GM12878 (cell line): ENCODE results near the gene MYT1. TPM values are rescaled to one million over a fixed set of nuclear protein-coding genes. Genes with fewer than 3 reads are reported as not detected.

ENCODE experiments used
- ATAC-seq: fragments of 200-7000 bp; cut with Tn5 transposase; 3 replicates; pipeline ENCODE4 v1.9.1; 2020; ENCODE audit warnings: mild to moderate bottlenecking, moderate library complexity
- BruUV-seq: library from RNA; stranded (reverse); fragments of 400-500 nt; replicated peaks from 2 replicates; lab custom pipeline; 2021; lab: Mats Ljungman, UMichigan
- CTCF ChIA-PET: fragments of 300-600 bp; sonication (Branson Sonifier 250); formaldehyde crosslinking; extraction: SDS; loops from one replicate; lab custom pipeline; 2021; ENCODE audit warnings: inconsistent platforms; lab: Yijun Ruan, JAX
- POLR2A ChIA-PET: fragments of 350-600 bp; formaldehyde crosslinking; extraction: SDS; loops from one replicate; lab custom pipeline; 2021; ENCODE audit warnings: inconsistent platforms; lab: Charles Lee
- RAD21 ChIA-PET: fragments of 300-600 bp; sonication (Branson Sonifier 250); formaldehyde crosslinking; loops from one replicate; lab custom pipeline; 2023; ENCODE audit warnings: antibody characterized with exemption; ENCODE audit not compliant: unreplicated experiment; lab: Charles Lee
- SMC1A ChIA-PET: fragments of 300-600 bp; sonication (Branson Sonifier 250); formaldehyde crosslinking; loops from one replicate; lab custom pipeline; 2023; ENCODE audit not compliant: unreplicated experiment, uncharacterized antibody; lab: Charles Lee
- DNase-seq: peaks from one replicate; pipeline ENCODE4 v3.0.0-alpha.2; 2011; ENCODE audit warnings: low read depth, low spot score
- FAIRE-seq: peaks from 3 replicates; lab custom pipeline; 2011; peaks lifted over from hg19 to GRCh38; lab: Jason Lieb, UNC
- H2AFZ ChIP-seq: 2 replicates; pipeline ENCODE4 v1.6.0; 2011; ENCODE audit warnings: low read depth, low read length, control low read depth; ENCODE audit not compliant: control insufficient read depth
- H3K27ac ChIP-seq: 2 replicates; pipeline ENCODE4 v1.5.1; 2011; ENCODE audit warnings: control low read depth; ENCODE audit not compliant: control insufficient read depth, insufficient read depth
- H3K27me3 ChIP-seq, 2 experiments: replicated peaks in 1 of 2; 2 replicates each; pipeline versions ENCODE4 v1.6.0 to v1.6.1; 2011; ENCODE audit warnings: low read length in 1 of 2; ENCODE audit not compliant: control insufficient read depth in 2 of 2, insufficient read depth in 2 of 2
- H3K36me3 ChIP-seq, 2 experiments: 2 replicates each; pipeline ENCODE4 v1.5.1; 2011; ENCODE audit warnings: low read length in 1 of 2; ENCODE audit not compliant: control insufficient read depth in 2 of 2, insufficient read depth in 2 of 2
- H3K4me1 ChIP-seq: 2 replicates; pipeline ENCODE4 v1.6.1; 2011; ENCODE audit warnings: mild to moderate bottlenecking, low read length, moderate library complexity, mixed read lengths; ENCODE audit not compliant: control insufficient read depth, insufficient read depth
- H3K4me2 ChIP-seq: 2 replicates; pipeline ENCODE4 v1.6.0; 2011; ENCODE audit warnings: control low read depth; ENCODE audit not compliant: control insufficient read depth, insufficient read depth
- H3K4me3 ChIP-seq: fragments of 200-600 bp; sonication (generic); 2 replicates; pipeline ENCODE4 v1.5.1; 2016
- H3K79me2 ChIP-seq: 2 replicates; pipeline ENCODE4 v1.6.0; 2011; ENCODE audit warnings: low read length; ENCODE audit not compliant: control insufficient read depth, insufficient read depth
- H3K9ac ChIP-seq: 2 replicates; pipeline ENCODE4 v1.8.0; 2011; ENCODE audit warnings: low read length, control low read depth, mixed read lengths; ENCODE audit not compliant: control insufficient read depth, insufficient read depth
- H3K9me3 ChIP-seq: replicated peaks from 3 replicates; pipeline ENCODE4 v1.5.1; 2011; ENCODE audit warnings: mild to moderate bottlenecking, low read length; ENCODE audit not compliant: control insufficient read depth, insufficient read depth
- H4K20me1 ChIP-seq: 2 replicates; pipeline ENCODE4 v1.6.0; 2011; ENCODE audit not compliant: control insufficient read depth, insufficient read depth
- ASH2L ChIP-seq: fragments of 300-600, 200-600 bp; sonication (generic); IDR thresholded peaks from 2 replicates; pipeline ENCODE4 v1.6.1; 2017; ENCODE audit warnings: low read depth, mild to moderate bottlenecking, borderline replicate concordance
- CBX3 ChIP-seq: fragments of 200-600 bp; sonication (generic); IDR thresholded peaks from 2 replicates; pipeline ENCODE4 v1.6.1; 2016; ENCODE audit warnings: low read depth, borderline replicate concordance
- CREM ChIP-seq: IDR thresholded peaks from 2 replicates; pipeline ENCODE4 v1.6.1; 2014; ENCODE audit warnings: antibody characterized with exemption, low read depth
- DPF2 ChIP-seq: fragments of 450-650 bp; IDR thresholded peaks from 2 replicates; pipeline ENCODE4 v1.6.1; 2017; ENCODE audit warnings: mild to moderate bottlenecking
- IKZF2 ChIP-seq, 2 experiments: fragments of 450-650 bp; IDR thresholded peaks; 2 replicates each; pipeline ENCODE4 v1.6.1; 2017; ENCODE audit warnings: mild to moderate bottlenecking in 2 of 2, moderate library complexity in 2 of 2
- KDM1A ChIP-seq: fragments of 200-600 bp; sonication (generic); IDR thresholded peaks from 2 replicates; pipeline ENCODE4 v1.6.1; 2016; ENCODE audit warnings: borderline replicate concordance
- NFYA ChIP-seq: IDR thresholded peaks from 2 replicates; pipeline ENCODE4 v1.6.1; 2011; ENCODE audit warnings: low read depth, mild to moderate bottlenecking, low read length, improper control_type of control experiment, borderline replicate concordance
- RFX5 ChIP-seq: IDR thresholded peaks from 2 replicates; pipeline ENCODE4 v1.6.1; 2011; ENCODE audit warnings: low read depth, low read length, improper control_type of control experiment
- RUNX3 ChIP-seq: IDR thresholded peaks from 2 replicates; pipeline ENCODE4 v1.6.1; 2012; ENCODE audit warnings: low read length, inconsistent platforms
- SPI1 ChIP-seq: IDR thresholded peaks from 2 replicates; pipeline ENCODE4 v1.6.1; 2011; ENCODE audit warnings: low read depth, mild to moderate bottlenecking, low read length, moderate library complexity, borderline replicate concordance; ENCODE audit not compliant: insufficient read depth
- YY1 ChIP-seq: IDR thresholded peaks from 2 replicates; pipeline ENCODE4 v1.6.1; 2011; ENCODE audit warnings: low read depth, mild to moderate bottlenecking, low read length
- ZNF217 ChIP-seq: fragments of 450-650 bp; IDR thresholded peaks from 2 replicates; pipeline ENCODE4 v1.6.1; 2017; ENCODE audit warnings: antibody characterized with exemption, mild to moderate bottlenecking
- ZNF274 ChIP-seq: IDR thresholded peaks from one replicate; pipeline ENCODE4 v1.8.0; 2011; ENCODE audit not compliant: insufficient read length, insufficient read depth
- WGBS: methylation state at CpG from one replicate; pipeline ENCODE4 v1.1.6; 2016; ENCODE audit warnings: low lambda C conversion rate; ENCODE audit not compliant: insufficient replicate concordance, insufficient coverage; ENCODE audit errors: missing lambda C conversion rate; 5-methylcytosine and 5-hydroxymethylcytosine counted together
- in situ Hi-C: fragments of 300-500 bp; cut with MboI; formaldehyde crosslinking; loops from 9 replicates; pipeline ENCODE4 v1.14.3; 2018; ENCODE audit warnings: mixed read lengths
- intact Hi-C: fragments of 100-400 bp; cut with micrococcal nuclease; formaldehyde crosslinking; loops from one replicate; pipeline ENCODE4 v1.14.2; 2022; ENCODE audit not compliant: unreplicated experiment
- polyA plus RNA-seq, 11 experiments: library from polyadenylated mRNA; depleted of rRNA in 4 of 11; unstranded in 6 of 11; stranded (reverse) in 5 of 11; fragments of >200 nt; fragmentation: Nextera tagmentation in 4 of 11; fragmentation: Illumina TruSeq in 1 of 11; extraction: Ambion mirVana in 4 of 11; extraction: Trizol in 1 of 11; gene quantifications; 1 replicate in 1 of 11; 2 replicates in 10 of 11; pipeline versions ENCODE4 v1.2.1 to v1.2.3, GENCODE V29; 2011 to 2016; ENCODE audit warnings: inconsistent platforms in 2 of 11, missing spikeins in 2 of 11, low read depth in 1 of 11
- total RNA-seq, 4 experiments: library from RNA; depleted of rRNA in 3 of 4; stranded (reverse); fragments of >200 nt in 3 of 4; fragmentation: Illumina TruSeq in 1 of 4; extraction: Trizol in 1 of 4; gene quantifications; 2 replicates each; pipeline versions ENCODE4 v1.2.1 to v1.2.3, GENCODE V29; 2013 to 2021
- TF ChIP-seq, protein P1 (sequence below): fragments of 450-650 bp; IDR thresholded peaks from 2 replicates; pipeline ENCODE4 v1.6.1; 2017; ENCODE audit warnings: mild to moderate bottlenecking, low read depth, inconsistent platforms; ENCODE audit not compliant: poor library complexity, severe bottlenecking

Gene MYT1
- total and polyA plus RNA-seq, 10 of the 15 experiments (the other 5 are each of a cell fraction or from before 2014, with no cell fraction given), result 0.01 to 0.10 TPM; not detected in 8

DNA sequence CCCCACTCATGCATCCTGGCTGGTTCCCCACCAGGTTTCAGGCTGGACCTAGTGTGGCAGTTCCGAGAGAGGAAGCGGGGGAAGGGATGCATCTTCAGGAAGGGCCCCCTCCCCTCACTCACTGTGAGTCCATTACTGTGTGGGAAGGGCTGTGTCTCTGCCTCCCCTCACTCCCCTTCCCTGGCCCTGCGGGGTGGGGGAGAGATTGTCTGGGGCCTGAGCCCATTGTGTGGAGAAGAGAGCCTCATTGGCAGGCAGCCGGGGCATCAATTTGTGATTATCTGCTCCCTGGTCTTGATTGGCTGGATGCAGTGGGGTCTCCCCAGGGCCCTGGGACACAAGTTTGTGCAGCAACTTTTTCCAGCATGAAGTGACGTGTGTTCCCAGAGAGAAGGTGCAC is 4.1 kb upstream of the MYT1 start:
- Histone ChIP-seq H3K27ac (no peak overlapping the region), H3K4me2 (no peak overlapping the region), H3K27me3 (peaks cover 2 to 10% of the 10 kb centered on the region in 2 experiments), H3K4me1 (no peaks in the 10 kb centered on the region), H3K79me2 (no peaks in the 10 kb centered on the region), H2AFZ (no peak overlapping the region), H3K36me3 (no peaks in the 10 kb centered on the region)
- ChIA-PET RAD21 (no interaction called here), POLR2A (no interaction called here), CTCF (no interaction called here)
- in situ Hi-C loops (no loop called here), intact Hi-C loops (no loop called here)
- BruUV-seq, result no TSS peak
- WGBS, result 42% methylated on average over 5 of the region's 5 CpGs
- FAIRE-seq, result no peak
- no peak for TF ChIP-seq ZNF274
- TF ChIP-seq DPF2, result no peak
- TF ChIP-seq, protein P1, sequence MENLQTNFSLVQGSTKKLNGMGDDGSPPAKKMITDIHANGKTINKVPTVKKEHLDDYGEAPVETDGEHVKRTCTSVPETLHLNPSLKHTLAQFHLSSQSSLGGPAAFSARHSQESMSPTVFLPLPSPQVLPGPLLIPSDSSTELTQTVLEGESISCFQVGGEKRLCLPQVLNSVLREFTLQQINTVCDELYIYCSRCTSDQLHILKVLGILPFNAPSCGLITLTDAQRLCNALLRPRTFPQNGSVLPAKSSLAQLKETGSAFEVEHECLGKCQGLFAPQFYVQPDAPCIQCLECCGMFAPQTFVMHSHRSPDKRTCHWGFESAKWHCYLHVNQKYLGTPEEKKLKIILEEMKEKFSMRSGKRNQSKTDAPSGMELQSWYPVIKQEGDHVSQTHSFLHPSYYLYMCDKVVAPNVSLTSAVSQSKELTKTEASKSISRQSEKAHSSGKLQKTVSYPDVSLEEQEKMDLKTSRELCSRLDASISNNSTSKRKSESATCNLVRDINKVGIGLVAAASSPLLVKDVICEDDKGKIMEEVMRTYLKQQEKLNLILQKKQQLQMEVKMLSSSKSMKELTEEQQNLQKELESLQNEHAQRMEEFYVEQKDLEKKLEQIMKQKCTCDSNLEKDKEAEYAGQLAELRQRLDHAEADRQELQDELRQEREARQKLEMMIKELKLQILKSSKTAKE, result no peak
- TF ChIP-seq CREM, result no peak
- no peak for TF ChIP-seq ZNF217
- TF ChIP-seq YY1, result no peak
- no peak for TF ChIP-seq KDM1A
- no peak for TF ChIP-seq CBX3
- no peak for TF ChIP-seq RUNX3
- no peak for TF ChIP-seq NFYA
- TF ChIP-seq ASH2L, result no peak
- TF ChIP-seq SPI1, result no peak
- no peak for TF ChIP-seq IKZF2 (IDR thresholded peaks at IDR 0.05)
- no peak for TF ChIP-seq RFX5
- TF ChIP-seq, all 136 proteins: peak for 0
- Histone ChIP-seq H4K20me1 (no peaks in the 10 kb centered on the region; the same call in 1 of the 2 replicates), H3K9me3 (no peaks in the 10 kb centered on the region), H3K9ac (no peak overlapping the region), H3K4me3 (no peak overlapping the region)
- SMC1A ChIA-PET, result no interaction called here
- DNase-seq (no peak), ATAC-seq (no peak)
